AG09309 (cell line): ENCODE data around the gene IER3.

ENCODE experiments used
- DNase-seq: peaks from one replicate; pipeline ENCODE4 v3.0.0-alpha.2; 2010; ENCODE audit warnings: low read depth
- H3K4me3 ChIP-seq: 2 replicates; pipeline ENCODE4 v1.5.1; 2011; ENCODE audit warnings: mild to moderate bottlenecking, low read depth, low read length, moderate library complexity; ENCODE audit not compliant: control insufficient read depth
- TF ChIP-seq, protein P1 (sequence below): IDR thresholded peaks from 2 replicates; pipeline ENCODE4 v1.5.1; 2011; ENCODE audit warnings: mild to moderate bottlenecking, low read depth, low read length, inconsistent platforms; ENCODE audit not compliant: insufficient read depth, control insufficient read depth; ENCODE audit errors: missing control alignments

IER3 gene

GRCh38 chr6:30744054-30744805, at the start of gene IER3:
Gene IER3, minus strand, starts transcription at chr6:30744547. Its CDS starts 29 bp downstream, at chr6:30744518.
- TF ChIP-seq, protein P1, sequence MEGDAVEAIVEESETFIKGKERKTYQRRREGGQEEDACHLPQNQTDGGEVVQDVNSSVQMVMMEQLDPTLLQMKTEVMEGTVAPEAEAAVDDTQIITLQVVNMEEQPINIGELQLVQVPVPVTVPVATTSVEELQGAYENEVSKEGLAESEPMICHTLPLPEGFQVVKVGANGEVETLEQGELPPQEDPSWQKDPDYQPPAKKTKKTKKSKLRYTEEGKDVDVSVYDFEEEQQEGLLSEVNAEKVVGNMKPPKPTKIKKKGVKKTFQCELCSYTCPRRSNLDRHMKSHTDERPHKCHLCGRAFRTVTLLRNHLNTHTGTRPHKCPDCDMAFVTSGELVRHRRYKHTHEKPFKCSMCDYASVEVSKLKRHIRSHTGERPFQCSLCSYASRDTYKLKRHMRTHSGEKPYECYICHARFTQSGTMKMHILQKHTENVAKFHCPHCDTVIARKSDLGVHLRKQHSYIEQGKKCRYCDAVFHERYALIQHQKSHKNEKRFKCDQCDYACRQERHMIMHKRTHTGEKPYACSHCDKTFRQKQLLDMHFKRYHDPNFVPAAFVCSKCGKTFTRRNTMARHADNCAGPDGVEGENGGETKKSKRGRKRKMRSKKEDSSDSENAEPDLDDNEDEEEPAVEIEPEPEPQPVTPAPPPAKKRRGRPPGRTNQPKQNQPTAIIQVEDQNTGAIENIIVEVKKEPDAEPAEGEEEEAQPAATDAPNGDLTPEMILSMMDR: peak; percentile 68
- peak; percentile 69 for DNase-seq

GRCh38 chr6:30793521-30794194, 49.3 kb upstream of the IER3 start:
- DNase-seq: no peak
- H3K4me3 ChIP-seq: no peak overlapping the region
- TF ChIP-seq, protein P1: no peak

More at GRCh38 chr6:30744054-30744805, at the start of gene IER3:
- peak within 1 kb of the TSS; percentile 74 for H3K4me3 ChIP-seq

DNA sequence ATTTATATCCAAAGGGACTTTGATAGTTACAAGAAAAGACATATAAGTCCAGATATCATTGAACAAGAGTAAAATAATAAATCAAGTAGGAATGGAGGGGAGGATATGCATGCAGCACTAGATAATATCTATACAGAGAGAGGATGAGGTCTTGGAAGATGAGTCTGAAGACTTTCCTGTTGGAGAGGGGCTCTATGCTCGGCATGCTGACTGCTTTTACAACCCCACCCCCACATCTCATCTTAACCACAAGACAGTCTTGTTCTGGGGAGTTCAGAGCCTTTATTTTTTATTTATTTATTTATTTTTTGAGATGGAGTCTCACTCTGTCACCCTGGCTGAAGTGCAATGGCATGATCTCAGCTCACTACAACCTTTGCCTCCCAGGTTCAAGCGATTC, 48.4 kb upstream of the IER3 start:
- no peak for DNase-seq
- TF ChIP-seq, protein P1: no peak
- H3K4me3 ChIP-seq: no peak overlapping the region

- DNase-seq: no peak
- TF ChIP-seq, protein P1: no peak
- no peak overlapping the region for H3K4me3 ChIP-seq
Observed at GRCh38 chr6:30790724-30791383, 46.5 kb upstream of the IER3 start.

- no peak for DNase-seq
- H3K4me3 ChIP-seq: no peak overlapping the region
- TF ChIP-seq, protein P1: no peak
Observed at GRCh38 chr6:30789606-30790005, 45.3 kb upstream of the IER3 start.

- TF ChIP-seq, protein P1: no peak
- H3K4me3 ChIP-seq: no peak overlapping the region
- DNase-seq: no peak
Observed at GRCh38 chr6:30787954-30788353, 43.6 kb upstream of the IER3 start.
